ENCODE measurements around the gene PFKFB3.

DNA sequence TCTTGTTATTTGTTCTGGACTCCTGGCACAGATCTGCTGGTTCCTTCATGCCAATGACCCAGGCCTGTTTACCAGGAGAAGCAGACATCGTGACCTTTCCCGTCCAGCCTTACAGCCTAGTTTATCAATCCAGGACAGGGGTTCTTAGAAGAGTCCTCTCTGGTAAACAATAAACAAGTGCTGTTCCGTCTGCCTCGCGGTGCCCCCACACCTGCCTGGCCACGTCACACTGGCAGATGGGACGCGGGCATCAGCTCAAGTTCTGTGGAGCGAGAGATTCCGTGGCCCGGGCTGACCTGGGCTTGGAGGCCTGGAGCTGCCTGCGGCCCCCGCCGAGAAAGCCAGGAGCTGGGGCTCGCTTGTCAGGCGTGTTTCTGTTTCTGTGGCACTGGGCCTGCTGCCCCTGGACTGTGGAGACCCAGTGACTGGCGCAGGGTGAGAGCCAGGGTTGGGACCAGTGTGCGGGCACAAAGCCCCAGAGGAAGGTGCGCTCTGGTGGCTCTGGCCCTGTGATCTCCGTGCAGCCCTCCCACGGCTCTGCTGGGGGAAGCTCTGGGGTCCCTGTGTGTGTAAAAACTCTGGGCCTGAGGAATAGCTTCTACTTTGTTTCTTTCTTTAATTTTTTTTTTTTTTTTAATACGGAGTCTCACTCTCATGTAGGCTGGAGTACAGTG lies 28.4 kb upstream of the PFKFB3 start:
- TF ChIP-seq CTCF (IDR thresholded peaks at IDR 0.05), result no peak
- no peak for TF ChIP-seq EZH2 (IDR thresholded peaks at IDR 0.05)

Data from neural progenitor cell (in vitro differentiated cells).